Cortex of kidney (tissue), 1 donor: ENCODE measurements around the gene NELL1.

Experiments
- DNase-seq: peaks from one replicate; lab custom pipeline; 2025; lab: John Stamatoyannopoulos, UW

The NELL1 gene

GRCh38 chr11:20966489-20966888 lies 297.1 kb downstream of the NELL1 start:
- DNase-seq = no peak

- no peak for DNase-seq
Measured at GRCh38 chr11:20973940-20974559, 304.7 kb downstream of the NELL1 start.

GRCh38 chr11:20980736-20981135 lies 311.4 kb downstream of the NELL1 start:
- no peak for DNase-seq

GRCh38 chr11:20990447-20990846 lies 321.1 kb downstream of the NELL1 start:
- no peak for DNase-seq

GRCh38 chr11:20991471-20991870 lies 322.1 kb downstream of the NELL1 start:
- DNase-seq = no peak

GRCh38 chr11:21007297-21007696 lies 337.9 kb downstream of the NELL1 start:
- no peak for DNase-seq

GRCh38 chr11:21018248-21018647 lies 348.9 kb downstream of the NELL1 start:
- DNase-seq = no peak

- no peak for DNase-seq
Measured at GRCh38 chr11:21026685-21027084, 357.3 kb downstream of the NELL1 start.

GRCh38 chr11:21037850-21038249 lies 368.5 kb downstream of the NELL1 start:
- DNase-seq = no peak

GRCh38 chr11:21038801-21039200 lies 369.4 kb downstream of the NELL1 start:
- no peak for DNase-seq

GRCh38 chr11:21040630-21041029 lies 371.2 kb downstream of the NELL1 start:
- DNase-seq = no peak

- no peak for DNase-seq
Measured at GRCh38 chr11:21048626-21049025, 379.2 kb downstream of the NELL1 start.

- DNase-seq = no peak
Measured at GRCh38 chr11:21053466-21053865, 384.1 kb downstream of the NELL1 start.

GRCh38 chr11:21056644-21057043 lies 387.3 kb downstream of the NELL1 start:
- no peak for DNase-seq

- DNase-seq = no peak
Measured at GRCh38 chr11:21059879-21060278, 390.5 kb downstream of the NELL1 start.

GRCh38 chr11:21066030-21066429 lies 396.6 kb downstream of the NELL1 start:
- DNase-seq = no peak

GRCh38 chr11:21068886-21069285 lies 399.5 kb downstream of the NELL1 start:
- no peak for DNase-seq

- no peak for DNase-seq
Measured at GRCh38 chr11:21069909-21070308, 400.5 kb downstream of the NELL1 start.

- DNase-seq = no peak
Measured at GRCh38 chr11:21072558-21072957, 403.2 kb downstream of the NELL1 start.

GRCh38 chr11:21082853-21083252 lies 413.5 kb downstream of the NELL1 start:
- DNase-seq = no peak

- no peak for DNase-seq
Measured at GRCh38 chr11:21088930-21089329, 419.5 kb downstream of the NELL1 start.

GRCh38 chr11:21104641-21105040 lies 435.3 kb downstream of the NELL1 start:
- no peak for DNase-seq

GRCh38 chr11:21105196-21105917 lies 436.0 kb downstream of the NELL1 start:
- DNase-seq = no peak

- no peak for DNase-seq
Measured at GRCh38 chr11:21109341-21109740, 440.0 kb downstream of the NELL1 start.
